Endothelial cell of umbilical vein (primary cell): Measurements from ENCODE around the gene LEMD3.

ENCODE experiments used
- EZH2 ChIP-seq: IDR thresholded peaks from 2 replicates; pipeline ENCODE4 v1.6.1; 2012; ENCODE audit warnings: borderline replicate concordance, low read depth, mild to moderate bottlenecking, moderate library complexity, low read length, inconsistent platforms; ENCODE audit not compliant: severe bottlenecking
- FOS ChIP-seq: IDR thresholded peaks from 2 replicates; pipeline ENCODE4 v1.6.1; 2011; ENCODE audit warnings: mild to moderate bottlenecking, low read length, moderate library complexity, borderline replicate concordance; ENCODE audit not compliant: insufficient read depth
- GATA2 ChIP-seq: IDR thresholded peaks from 2 replicates; pipeline ENCODE4 v1.7.0; 2011; ENCODE audit warnings: low read depth, mild to moderate bottlenecking, moderate library complexity, mixed read lengths, low read length; ENCODE audit not compliant: insufficient read length, insufficient read depth
- MYC ChIP-seq: IDR thresholded peaks from one replicate; pipeline ENCODE4 v1.6.1; 2011; ENCODE audit warnings: mild to moderate bottlenecking, low read depth, low read length
- POLR2A ChIP-seq: IDR thresholded peaks from 2 replicates; pipeline ENCODE4 v1.6.1; 2012; ENCODE audit warnings: low read depth, mild to moderate bottlenecking, control low read depth, low read length
- POLR2AphosphoS5 ChIP-seq: IDR thresholded peaks from 2 replicates; pipeline ENCODE4 v1.6.1; 2012; ENCODE audit warnings: low read depth, mild to moderate bottlenecking, control low read depth, low read length, moderate library complexity; ENCODE audit not compliant: insufficient read depth
- TF ChIP-seq, protein P1 (sequence below), 2 donors: IDR thresholded peaks; 1 replicate in 1 of 2; 2 replicates in 1 of 2; pipeline ENCODE4 v1.5.1; 2011; ENCODE audit warnings: low read length in 2 of 2, mild to moderate bottlenecking in 2 of 2, moderate library complexity in 2 of 2, control low read depth in 1 of 2, inconsistent platforms in 1 of 2, low read depth in 1 of 2; ENCODE audit not compliant: insufficient read depth in 1 of 2; ENCODE audit errors: extremely low read depth in 1 of 2

DNA sequence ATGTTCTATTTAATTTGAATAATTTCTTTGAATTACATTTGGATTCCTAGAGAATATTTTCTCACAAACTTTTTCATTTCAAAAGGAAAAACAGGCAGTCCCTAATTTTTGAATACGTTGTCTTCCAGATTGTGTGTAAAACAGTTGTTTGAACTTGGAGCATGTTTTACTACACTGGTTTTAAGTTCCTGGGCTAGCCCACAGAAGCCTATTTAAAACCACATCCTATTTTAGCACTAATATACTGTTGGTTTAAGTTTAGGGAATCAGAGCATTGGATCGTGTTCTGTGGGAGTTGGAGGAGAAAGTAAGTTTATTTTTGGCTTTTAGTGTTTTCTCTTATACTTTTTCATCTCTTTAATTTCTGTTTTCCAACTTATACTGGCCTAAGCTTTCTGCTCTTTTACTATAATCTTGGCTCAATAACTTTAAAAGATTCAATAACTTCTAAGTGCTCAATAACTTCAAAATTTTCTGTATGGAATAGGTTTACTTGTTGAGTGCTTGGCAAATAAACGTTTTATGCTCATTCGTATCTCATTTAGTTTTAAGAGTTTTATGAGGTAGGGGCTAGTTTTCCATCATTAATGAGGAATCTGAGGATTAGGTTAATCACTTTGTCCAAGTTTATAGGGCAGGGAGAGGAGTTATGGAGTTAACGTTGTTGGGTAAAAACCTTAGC, 14.9 kb downstream of the LEMD3 start:
- TF ChIP-seq, protein P1, sequence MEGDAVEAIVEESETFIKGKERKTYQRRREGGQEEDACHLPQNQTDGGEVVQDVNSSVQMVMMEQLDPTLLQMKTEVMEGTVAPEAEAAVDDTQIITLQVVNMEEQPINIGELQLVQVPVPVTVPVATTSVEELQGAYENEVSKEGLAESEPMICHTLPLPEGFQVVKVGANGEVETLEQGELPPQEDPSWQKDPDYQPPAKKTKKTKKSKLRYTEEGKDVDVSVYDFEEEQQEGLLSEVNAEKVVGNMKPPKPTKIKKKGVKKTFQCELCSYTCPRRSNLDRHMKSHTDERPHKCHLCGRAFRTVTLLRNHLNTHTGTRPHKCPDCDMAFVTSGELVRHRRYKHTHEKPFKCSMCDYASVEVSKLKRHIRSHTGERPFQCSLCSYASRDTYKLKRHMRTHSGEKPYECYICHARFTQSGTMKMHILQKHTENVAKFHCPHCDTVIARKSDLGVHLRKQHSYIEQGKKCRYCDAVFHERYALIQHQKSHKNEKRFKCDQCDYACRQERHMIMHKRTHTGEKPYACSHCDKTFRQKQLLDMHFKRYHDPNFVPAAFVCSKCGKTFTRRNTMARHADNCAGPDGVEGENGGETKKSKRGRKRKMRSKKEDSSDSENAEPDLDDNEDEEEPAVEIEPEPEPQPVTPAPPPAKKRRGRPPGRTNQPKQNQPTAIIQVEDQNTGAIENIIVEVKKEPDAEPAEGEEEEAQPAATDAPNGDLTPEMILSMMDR (IDR thresholded peaks at IDR 0.05; ENCODE audit: extremely low read depth in 1 of 2, insufficient read depth in 1 of 2, low read depth in 1 of 2, low read length in 2 of 2): no peak
- no peak for TF ChIP-seq POLR2A
- no peak for TF ChIP-seq EZH2
- no peak for TF ChIP-seq MYC
- TF ChIP-seq FOS: no peak
- no peak for TF ChIP-seq GATA2
- no peak for TF ChIP-seq POLR2AphosphoS5
